HTR-8/SVneo (cell line): Measurements from ENCODE around the gene CTNNA1.

Source experiments
- DNase-seq: peaks from one replicate; pipeline ENCODE4 v3.0.0; 2011; ENCODE audit warnings: low spot score, mixed read lengths; ENCODE audit not compliant: insufficient read length
- FAIRE-seq: peaks from 2 replicates; lab custom pipeline; 2011; peaks lifted over from hg19 to GRCh38; lab: Jason Lieb, UNC

Gene CTNNA1

GRCh38 chr5:138955013-138955660, 201.9 kb downstream of the CTNNA1 start:
- FAIRE-seq (no peak), DNase-seq (no peak)

GRCh38 chr5:138955671-138956295, 202.6 kb downstream of the CTNNA1 start:
- DNase-seq (no peak), FAIRE-seq (no peak)

GRCh38 chr5:138956801-138957200, 203.6 kb downstream of the CTNNA1 start:
- peak; percentile 40 for FAIRE-seq

DNA sequence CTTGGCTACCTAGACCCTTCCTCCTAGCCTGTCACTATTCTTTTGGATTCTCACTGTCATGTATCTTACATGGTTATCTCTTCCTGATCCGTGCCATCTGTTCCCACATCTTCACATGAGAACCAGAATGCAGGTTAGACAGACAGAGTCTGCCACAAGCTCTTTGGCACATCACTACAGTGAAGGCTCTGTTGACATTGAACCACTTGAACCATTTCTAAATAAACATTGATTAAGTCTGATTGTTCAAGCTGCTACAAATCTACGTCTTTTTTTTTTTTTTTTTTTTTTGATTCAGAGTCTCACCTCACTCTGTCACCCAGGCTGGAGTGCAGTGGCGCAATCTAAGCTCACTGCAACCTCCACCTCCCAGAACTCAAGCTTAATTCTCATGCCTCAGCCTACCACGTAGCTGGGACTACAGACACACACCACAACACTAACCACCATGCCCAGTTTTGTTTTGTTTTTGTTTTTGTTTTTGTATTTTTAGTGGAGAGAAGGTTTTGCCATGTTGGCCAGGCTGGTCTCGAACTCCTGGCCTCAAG, 207.0 kb downstream of the CTNNA1 start:
- FAIRE-seq, result no peak
- no peak for DNase-seq

More at GRCh38 chr5:138956801-138957200, 203.6 kb downstream of the CTNNA1 start:
- no peak for DNase-seq

- FAIRE-seq, result no peak
Measured at GRCh38 chr5:138961221-138961620, 208.0 kb downstream of the CTNNA1 start.

DNA sequence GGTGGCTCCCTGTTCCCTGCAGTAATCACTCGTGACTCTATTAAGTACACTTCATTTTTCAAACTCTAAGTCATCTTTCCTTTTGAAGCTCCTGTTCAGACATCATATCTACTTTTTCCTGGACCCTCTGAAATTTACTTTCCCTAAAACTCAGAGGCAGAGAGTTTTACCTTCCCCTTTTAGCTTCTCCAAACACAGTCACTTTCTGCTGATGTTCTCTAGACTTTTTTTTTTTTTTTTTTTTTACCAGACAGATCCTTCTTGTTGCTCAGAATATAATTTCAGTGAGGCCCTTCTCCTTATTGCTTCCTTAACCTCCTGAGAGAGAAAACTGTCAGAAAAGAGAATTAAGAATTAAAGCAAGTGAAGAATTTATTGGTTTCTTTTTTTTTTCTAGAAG, 208.5 kb downstream of the CTNNA1 start:
- DNase-seq, result no peak

More at GRCh38 chr5:138961221-138961620, 208.0 kb downstream of the CTNNA1 start:
- no peak for DNase-seq

GRCh38 chr5:138962614-138963370, 209.6 kb downstream of the CTNNA1 start:
- FAIRE-seq, result no peak

More for the DNA sequence above, 208.5 kb downstream of the CTNNA1 start:
- no peak for FAIRE-seq

GRCh38 chr5:138963763-138964371, 210.6 kb downstream of the CTNNA1 start:
- DNase-seq (no peak), FAIRE-seq (no peak)

More at GRCh38 chr5:138962614-138963370, 209.6 kb downstream of the CTNNA1 start:
- no peak for DNase-seq

GRCh38 chr5:138964647-138965201, 211.5 kb downstream of the CTNNA1 start:
- DNase-seq, result no peak
- FAIRE-seq, result peak; percentile 23

DNA sequence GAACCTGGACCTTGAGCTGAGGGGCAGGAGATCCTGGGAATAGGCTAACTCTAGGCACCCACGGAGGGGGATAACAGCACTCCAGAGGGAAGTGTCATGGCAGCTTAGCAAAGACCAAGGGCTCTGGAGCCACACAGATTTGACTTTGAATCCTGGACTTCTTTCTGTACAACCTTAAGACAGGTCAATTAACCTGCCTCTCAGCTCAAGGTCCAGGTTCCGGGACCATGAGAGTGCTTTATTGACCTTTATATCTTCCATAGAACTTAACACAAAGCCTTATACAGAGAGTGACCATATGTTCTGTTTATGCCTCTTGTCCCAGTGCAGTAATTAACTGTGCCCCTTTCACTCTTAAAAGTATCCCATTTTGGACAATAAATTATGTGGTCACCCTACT, 212.4 kb downstream of the CTNNA1 start:
- no peak for FAIRE-seq

GRCh38 chr5:138966236-138966985, 213.2 kb downstream of the CTNNA1 start:
- FAIRE-seq (no peak), DNase-seq (no peak)

More for the DNA sequence above, 212.4 kb downstream of the CTNNA1 start:
- no peak for DNase-seq

DNA sequence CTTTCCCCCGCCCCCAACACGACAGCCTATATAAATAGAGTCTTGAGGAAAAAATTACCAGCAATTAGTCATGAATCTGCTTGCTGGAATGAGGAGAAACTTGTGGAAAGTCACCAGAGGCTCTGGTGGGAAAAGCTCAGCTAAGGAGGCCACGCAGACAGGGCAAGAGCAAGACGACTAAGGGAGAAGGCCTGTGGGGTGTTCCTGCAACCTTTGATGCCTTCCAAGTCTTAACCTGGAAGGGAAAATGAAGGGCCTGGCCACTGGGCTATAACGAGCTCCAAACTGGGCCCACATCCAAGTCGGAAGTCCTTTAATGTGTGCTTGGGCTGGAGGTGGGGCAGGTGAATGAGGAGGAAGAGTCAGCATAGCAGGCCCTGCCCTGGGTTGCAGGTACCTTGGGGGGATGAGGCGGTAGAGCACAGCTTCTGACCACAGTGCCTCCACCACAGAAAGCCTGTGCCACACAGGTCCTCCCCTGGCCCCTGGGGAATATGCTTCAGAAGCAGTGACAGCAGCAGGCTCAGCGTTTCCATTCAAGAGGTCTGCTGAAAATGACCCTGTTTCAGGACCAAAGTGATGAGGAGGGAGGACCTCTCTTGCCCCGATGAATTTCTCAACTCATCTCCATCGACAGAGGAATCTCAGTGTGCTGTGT, 214.7 kb downstream of the CTNNA1 start:
- no peak for DNase-seq
- FAIRE-seq, result no peak

DNA sequence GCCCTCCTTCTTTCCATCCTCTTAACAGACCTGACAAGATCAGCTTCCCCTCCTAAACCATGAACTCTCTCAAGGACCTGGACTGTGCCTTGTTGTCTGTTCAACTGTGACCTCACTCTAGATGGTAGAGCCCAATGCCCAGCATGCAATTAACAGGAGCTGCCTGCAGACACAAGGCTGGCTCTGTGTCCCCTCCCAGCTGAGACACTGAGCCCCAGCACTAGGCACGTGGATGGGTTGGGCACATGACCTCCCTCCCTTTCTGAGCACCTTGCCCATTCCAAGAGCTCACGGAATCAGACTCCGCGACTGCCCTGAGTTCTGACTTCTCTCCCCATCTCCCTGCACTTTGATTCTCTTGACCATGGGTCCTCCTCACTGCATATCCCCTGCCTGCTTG, 215.4 kb downstream of the CTNNA1 start:
- no peak for DNase-seq
- FAIRE-seq, result no peak

DNA sequence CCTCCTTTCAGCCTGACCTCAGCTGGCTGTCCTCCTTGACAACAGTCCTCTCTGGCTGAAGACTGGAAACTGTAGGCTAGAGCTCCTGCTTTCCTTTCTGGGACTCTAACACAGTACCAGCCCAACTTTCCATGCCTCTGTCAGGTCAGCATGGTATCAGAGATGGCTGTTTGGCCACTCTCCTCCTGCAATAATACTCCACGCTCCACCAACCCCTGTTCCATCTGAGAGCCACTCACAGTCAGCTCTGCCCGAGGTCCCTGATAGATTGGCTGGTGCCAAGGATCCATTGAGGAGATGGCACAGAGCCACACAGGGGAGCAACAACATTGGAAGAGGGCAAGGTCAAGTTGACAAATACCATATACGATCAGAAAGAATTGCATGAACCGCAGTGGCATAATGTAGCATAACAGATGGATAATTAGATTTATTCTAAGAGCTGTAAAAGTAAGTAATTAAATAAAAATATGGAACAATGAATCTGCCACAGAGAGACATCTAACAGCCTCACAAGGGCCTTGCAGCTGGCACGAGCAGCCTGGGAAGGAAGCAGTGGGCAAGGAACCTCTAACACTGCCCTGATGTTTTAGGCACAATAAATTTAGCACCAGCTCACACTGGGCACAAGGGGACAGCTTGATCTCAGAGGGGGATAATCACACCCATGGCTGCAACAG, 216.2 kb downstream of the CTNNA1 start:
- no peak for DNase-seq
- FAIRE-seq, result no peak

DNA sequence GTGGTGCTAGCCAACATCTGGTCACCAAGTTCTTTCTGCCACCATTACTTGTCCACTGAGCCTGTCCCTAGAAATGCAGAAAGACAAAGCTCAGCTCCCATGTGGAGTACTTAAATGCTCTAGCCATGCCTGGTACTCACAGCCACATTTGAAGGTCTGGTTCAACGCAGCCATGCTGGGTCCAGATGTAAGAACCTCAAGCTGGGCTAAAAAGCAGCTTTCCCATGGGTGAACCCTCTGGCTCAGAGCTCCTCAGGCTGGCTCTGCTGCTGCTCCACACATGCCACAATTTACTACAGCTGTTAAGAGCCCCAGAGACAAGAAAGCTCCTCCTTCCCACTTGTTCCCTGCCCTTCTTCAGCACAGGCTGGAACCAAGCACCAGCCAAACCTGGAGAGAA, 219.0 kb downstream of the CTNNA1 start:
- FAIRE-seq (no peak), DNase-seq (no peak)

GRCh38 chr5:138972836-138973235, 219.6 kb downstream of the CTNNA1 start:
- DNase-seq (no peak), FAIRE-seq (no peak)

DNA sequence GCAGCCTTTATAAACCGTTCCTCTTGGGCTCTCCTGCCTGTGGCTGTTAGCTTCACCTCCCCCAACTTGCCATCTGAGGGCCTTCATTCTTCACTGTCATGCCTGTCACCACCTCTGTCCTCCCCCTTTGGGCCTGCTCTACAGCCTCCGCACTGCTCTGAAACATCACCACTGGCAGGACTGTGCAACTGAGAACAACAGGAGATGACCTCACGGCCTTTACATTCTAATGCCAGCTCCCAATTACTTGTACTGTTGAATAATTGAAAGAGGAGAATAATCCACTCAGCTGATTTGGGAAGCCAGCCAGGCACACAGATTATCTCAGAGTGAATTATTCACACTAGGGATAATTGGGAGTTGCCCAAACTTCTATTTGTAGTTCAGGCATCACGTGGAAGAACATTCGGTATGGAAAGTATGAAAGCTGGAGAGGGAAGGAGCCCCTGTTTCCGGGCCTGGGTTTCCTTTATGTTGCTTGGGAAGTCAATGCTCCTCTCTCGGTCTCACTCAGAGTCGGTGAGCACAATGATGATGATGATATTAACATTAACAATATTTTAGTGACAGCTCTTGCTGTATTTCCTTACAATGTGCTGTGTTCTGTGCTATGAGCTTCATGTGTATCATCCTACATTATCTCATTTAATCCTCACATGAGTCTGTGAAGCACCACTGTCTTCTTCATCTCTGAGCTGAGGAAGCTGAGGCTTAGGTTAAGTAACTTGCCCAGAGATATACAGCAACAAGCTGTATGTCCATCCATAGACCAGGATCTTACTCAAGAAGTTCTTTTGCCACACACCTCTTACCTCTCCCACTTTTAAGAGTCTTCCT, 221.2 kb downstream of the CTNNA1 start:
- FAIRE-seq (no peak), DNase-seq (no peak)
